BJ (cell line): ENCODE measurements around the gene NECAB3. TPM values are rescaled to one million over a fixed set of nuclear protein-coding genes. Genes with fewer than 3 reads are reported as not detected.

Experiments
- CTCF ChIA-PET: fragments of 350-600 bp; formaldehyde crosslinking; extraction: SDS; loops from one replicate; lab custom pipeline; 2021; ENCODE audit warnings: antibody characterized with exemption, inconsistent platforms; lab: Yijun Ruan, JAX
- POLR2A ChIA-PET: fragments of 300-600 bp; sonication (Branson Sonifier 250); formaldehyde crosslinking; extraction: SDS; loops from one replicate; lab custom pipeline; 2021; ENCODE audit warnings: antibody characterized with exemption; lab: Charles Lee
- DNase-seq: peaks from one replicate; pipeline ENCODE4 v3.0.0-alpha.2; 2011; ENCODE audit warnings: low read depth
- H3K27me3 ChIP-seq: 2 replicates; pipeline ENCODE4 v1.6.0; 2011; ENCODE audit warnings: low read length; ENCODE audit not compliant: control insufficient read depth, insufficient read depth
- H3K36me3 ChIP-seq: 2 replicates; pipeline ENCODE4 v1.5.1; 2011; ENCODE audit warnings: low read length; ENCODE audit not compliant: control insufficient read depth, insufficient read depth
- H3K4me3 ChIP-seq: 2 replicates; pipeline ENCODE4 v1.5.1; 2011; ENCODE audit warnings: low read depth, mild to moderate bottlenecking, control low read depth, low read length
- polyA plus RNA-seq: library from polyadenylated mRNA; depleted of rRNA; stranded (reverse); fragments of >200 nt; gene quantifications from 2 replicates; pipeline ENCODE4 v1.2.3, GENCODE V29; 2011
- TF ChIP-seq, protein P1 (sequence below): IDR thresholded peaks from 2 replicates; pipeline ENCODE4 v1.5.1; 2011; ENCODE audit warnings: low read depth, mild to moderate bottlenecking, control low read depth, inconsistent platforms, low read length, moderate library complexity; ENCODE audit not compliant: insufficient read depth

NECAB3 gene
- polyA plus RNA-seq, 1 experiment = 20.2 TPM

GRCh38 chr20:33662172-33662571 lies 12.1 kb downstream of the NECAB3 start, which contains the start of gene C20orf144:
Gene C20orf144 (plus strand): TSS chr20:33662327. CDS start chr20:33662346, 19 bp downstream.
- ChIA-PET CTCF (interaction anchor here (1.2 to 3.6 kb wide), 4 partner anchors 8 to 215 kb away, joined by 3 to 18 read pairs (median 6); no protein-coding TSS in a partner anchor), POLR2A (no interaction called here)
- Histone ChIP-seq H3K4me3 (peak within 1 kb of the TSS; percentile 85), H3K36me3 (peaks cover 12% of the 10 kb centered on the region), H3K27me3 (no peaks in the 10 kb centered on the region)
- TF ChIP-seq, protein P1, sequence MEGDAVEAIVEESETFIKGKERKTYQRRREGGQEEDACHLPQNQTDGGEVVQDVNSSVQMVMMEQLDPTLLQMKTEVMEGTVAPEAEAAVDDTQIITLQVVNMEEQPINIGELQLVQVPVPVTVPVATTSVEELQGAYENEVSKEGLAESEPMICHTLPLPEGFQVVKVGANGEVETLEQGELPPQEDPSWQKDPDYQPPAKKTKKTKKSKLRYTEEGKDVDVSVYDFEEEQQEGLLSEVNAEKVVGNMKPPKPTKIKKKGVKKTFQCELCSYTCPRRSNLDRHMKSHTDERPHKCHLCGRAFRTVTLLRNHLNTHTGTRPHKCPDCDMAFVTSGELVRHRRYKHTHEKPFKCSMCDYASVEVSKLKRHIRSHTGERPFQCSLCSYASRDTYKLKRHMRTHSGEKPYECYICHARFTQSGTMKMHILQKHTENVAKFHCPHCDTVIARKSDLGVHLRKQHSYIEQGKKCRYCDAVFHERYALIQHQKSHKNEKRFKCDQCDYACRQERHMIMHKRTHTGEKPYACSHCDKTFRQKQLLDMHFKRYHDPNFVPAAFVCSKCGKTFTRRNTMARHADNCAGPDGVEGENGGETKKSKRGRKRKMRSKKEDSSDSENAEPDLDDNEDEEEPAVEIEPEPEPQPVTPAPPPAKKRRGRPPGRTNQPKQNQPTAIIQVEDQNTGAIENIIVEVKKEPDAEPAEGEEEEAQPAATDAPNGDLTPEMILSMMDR = no peak
- no peak for DNase-seq

- CTCF ChIA-PET = interaction anchor here (0.7 to 1.0 kb wide), 2 partner anchors 214 to 252 kb away, joined by 3 read pairs; no protein-coding TSS in a partner anchor
Measured at GRCh38 chr20:33660685-33661058, 13.6 kb downstream of the NECAB3 start.

DNA sequence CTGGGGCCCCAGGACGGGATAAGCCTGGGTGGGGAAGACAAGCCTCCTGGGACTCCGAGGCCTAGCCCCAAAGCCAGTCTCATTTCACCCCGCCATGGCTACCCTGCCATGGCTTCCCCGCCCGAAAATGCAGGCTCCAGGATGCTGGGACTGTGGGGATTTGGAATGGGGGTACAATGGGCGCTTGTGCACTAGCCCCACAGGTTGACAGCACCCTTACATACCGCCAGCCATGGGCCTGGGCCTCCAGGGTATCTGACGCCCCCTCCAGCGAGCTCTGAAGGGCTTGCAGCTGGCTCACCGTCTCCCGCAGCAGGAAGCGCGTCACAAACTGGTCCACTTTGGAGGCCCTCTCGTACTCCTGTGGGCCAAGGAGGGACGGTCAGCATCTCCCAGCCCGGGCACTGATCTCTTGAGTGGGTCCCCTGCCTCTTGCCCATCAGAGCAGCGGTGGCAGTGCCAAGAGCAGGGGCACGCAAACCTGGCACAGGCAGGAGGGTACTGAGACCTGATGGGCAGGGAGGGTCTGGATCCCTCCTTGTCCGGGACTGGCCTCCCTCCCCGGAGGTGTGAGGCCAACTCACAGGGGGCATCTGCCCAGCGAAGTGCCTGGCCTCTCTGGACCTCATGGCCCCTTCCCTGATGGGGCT lies 14.1 kb downstream of the NECAB3 start:
- Histone ChIP-seq H3K27me3 (no peaks in the 10 kb centered on the region), H3K36me3 (peaks cover 12% of the 10 kb centered on the region), H3K4me3 (no peak overlapping the region)
- no peak for DNase-seq
- CTCF ChIA-PET = interaction anchor here (1.0 kb wide), 1 partner anchor 214 kb away, joined by 3 read pairs; no protein-coding TSS in a partner anchor
- POLR2A ChIA-PET = no interaction called here
- TF ChIP-seq, protein P1 = no peak

More at GRCh38 chr20:33660685-33661058, 13.6 kb downstream of the NECAB3 start:
- H3K4me3 ChIP-seq = no peak overlapping the region
- TF ChIP-seq, protein P1 = no peak
- H3K27me3 ChIP-seq = no peaks in the 10 kb centered on the region
- DNase-seq = no peak
- POLR2A ChIA-PET = no interaction called here
- H3K36me3 ChIP-seq = peaks cover 12% of the 10 kb centered on the region

- ChIA-PET CTCF (interaction anchor here (1.1 kb wide), 1 partner anchor 7 kb away, joined by 3 read pairs; the partner anchor contains the start of gene ACTL10), POLR2A (no interaction called here)
- H3K4me3 ChIP-seq = no peak overlapping the region
- TF ChIP-seq, protein P1 = no peak
- no peaks in the 10 kb centered on the region for H3K27me3 ChIP-seq
- DNase-seq = no peak
- peaks cover 12% of the 10 kb centered on the region for H3K36me3 ChIP-seq
Measured at GRCh38 chr20:33659341-33660034, 14.7 kb downstream of the NECAB3 start.

DNA sequence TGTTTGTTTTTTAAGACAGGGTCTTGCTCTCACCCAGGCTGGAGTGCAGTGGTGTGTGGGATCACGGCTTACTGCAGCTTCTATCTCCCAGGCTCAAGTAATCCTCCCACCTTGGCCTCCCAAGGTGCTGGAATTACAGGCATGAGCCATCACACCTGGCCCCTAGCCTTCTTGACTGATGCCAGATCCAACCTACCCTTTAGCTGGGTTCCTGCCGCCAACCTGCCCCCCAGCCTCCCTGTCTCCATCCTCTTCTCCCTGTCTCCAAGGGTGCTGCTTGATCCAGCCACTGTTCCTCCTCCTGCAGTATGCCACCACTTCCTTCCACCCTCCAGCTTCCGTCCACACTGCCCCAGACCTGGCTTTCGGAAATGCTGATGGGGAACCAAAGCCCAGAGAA lies 15.3 kb downstream of the NECAB3 start:
- Histone ChIP-seq H3K36me3 (peaks cover 12% of the 10 kb centered on the region), H3K4me3 (no peak overlapping the region), H3K27me3 (no peaks in the 10 kb centered on the region)
- TF ChIP-seq, protein P1 = no peak
- ChIA-PET POLR2A (no interaction called here), CTCF (interaction anchor here (1.1 kb wide), 1 partner anchor 8 kb away, joined by 3 read pairs; the partner anchor contains the start of gene ACTL10)
- no peak for DNase-seq
